ENCODE measurements around the gene SIRT1. TPM values are rescaled to one million over a fixed set of nuclear protein-coding genes. Genes with fewer than 3 reads are reported as not detected.
A peak's percentile ranks its signal among the peaks of the same experiment; 100 is the strongest.

The SIRT1 gene
- total RNA-seq, 2 donors from 2014 or later = 9.6 to 34.7 TPM

GRCh38 chr10:67878133-67878532, 6.3 kb upstream of the SIRT1 start:
- no peaks in the 10 kb centered on the region for H3K4me1 ChIP-seq (ENCODE audit: control insufficient read depth in 1 of 2, low read depth in 2 of 2)
- no peak for TF ChIP-seq CTCF (IDR thresholded peaks at IDR 0.05)
- no peaks in the 10 kb centered on the region for H3K36me3 ChIP-seq
- no peak overlapping the region for H3K27ac ChIP-seq
- no peaks in the 10 kb centered on the region for H3K9me3 ChIP-seq
- ATAC-seq (ENCODE audit: insufficient number of reproducible peaks, low FRiP score, low read depth) (no peak), DNase-seq (ENCODE audit: low spot score) (no peak)
- no peaks in the 10 kb centered on the region for H3K27me3 ChIP-seq (replicated peaks; ENCODE audit: insufficient read depth)
- H3K4me3 ChIP-seq = no peak overlapping the region

GRCh38 chr10:67883710-67884312, 645 bp upstream of the SIRT1 start:
- DNase-seq (ENCODE audit: low spot score) (no peak), ATAC-seq (ENCODE audit: insufficient number of reproducible peaks, low FRiP score, low read depth) (no peak)
- H3K27ac ChIP-seq = peak overlapping the region; percentile 93 to 98
- no peaks in the 10 kb centered on the region for H3K27me3 ChIP-seq (replicated peaks; ENCODE audit: insufficient read depth)
- TF ChIP-seq CTCF (IDR thresholded peaks at IDR 0.05) = no peak
- H3K36me3 ChIP-seq = peaks cover 11% of the 10 kb centered on the region
- peaks cover 14 to 24% of the 10 kb centered on the region in 2 donors for H3K4me1 ChIP-seq (ENCODE audit: control insufficient read depth in 1 of 2, low read depth in 2 of 2)
- peak overlapping the region; percentile 85 for H3K4me3 ChIP-seq
- H3K9me3 ChIP-seq = no peaks in the 10 kb centered on the region

- no peak for TF ChIP-seq CTCF (IDR thresholded peaks at IDR 0.05)
- peak; percentile 63 for ATAC-seq (ENCODE audit: insufficient number of reproducible peaks, low FRiP score, low read depth)
- Histone ChIP-seq H3K36me3 (peaks cover 22% of the 10 kb centered on the region), H3K4me3 (peak overlapping the region; percentile 85), H3K9me3 (no peaks in the 10 kb centered on the region), H3K4me1 (ENCODE audit: control insufficient read depth in 1 of 2, low read depth in 2 of 2) (peaks cover 14 to 32% of the 10 kb centered on the region in 2 donors), H3K27me3 (replicated peaks; ENCODE audit: insufficient read depth) (no peaks in the 10 kb centered on the region), H3K27ac (peak overlapping the region; percentile 93 to 98)
- DNase-seq (ENCODE audit: low spot score) = peak; percentile 33
Observed at GRCh38 chr10:67884842-67885670, 600 bp downstream of the SIRT1 start.

- Histone ChIP-seq H3K27ac (no peak overlapping the region), H3K27me3 (replicated peaks; ENCODE audit: insufficient read depth) (no peaks in the 10 kb centered on the region), H3K4me3 (no peak overlapping the region), H3K9me3 (no peaks in the 10 kb centered on the region), H3K36me3 (peaks cover 60% of the 10 kb centered on the region), H3K4me1 (ENCODE audit: control insufficient read depth in 1 of 2, low read depth in 2 of 2) (peaks cover 0 to 10% of the 10 kb centered on the region in 2 donors)
- TF ChIP-seq CTCF (IDR thresholded peaks at IDR 0.05) = no peak
- ATAC-seq (ENCODE audit: insufficient number of reproducible peaks, low FRiP score, low read depth) = no peak
- DNase-seq (ENCODE audit: low spot score) = no peak
Observed at GRCh38 chr10:67893637-67894036, 9.2 kb downstream of the SIRT1 start.

- TF ChIP-seq CTCF (IDR thresholded peaks at IDR 0.05) = no peak
- no peak for DNase-seq (ENCODE audit: low spot score)
- no peaks in the 10 kb centered on the region for H3K27me3 ChIP-seq (replicated peaks; ENCODE audit: insufficient read depth)
- H3K9me3 ChIP-seq = no peaks in the 10 kb centered on the region
- H3K36me3 ChIP-seq = peaks cover 23% of the 10 kb centered on the region
- no peak overlapping the region for H3K4me3 ChIP-seq
- ATAC-seq (ENCODE audit: insufficient number of reproducible peaks, low FRiP score, low read depth) = no peak
- H3K4me1 ChIP-seq (ENCODE audit: control insufficient read depth in 1 of 2, low read depth in 2 of 2) = no peaks in the 10 kb centered on the region
- no peak overlapping the region for H3K27ac ChIP-seq
Observed at GRCh38 chr10:67903581-67903980, 19.1 kb downstream of the SIRT1 start.

Data from thoracic aorta (tissue), 2 donors.